T-helper 1 cell (primary cell): ENCODE measurements around the gene SAG.

Experiments
- DNase-seq, 5 donors: peaks; one replicate each; pipeline ENCODE4 v3.0.0-alpha.2; 2012 to 2020
- total RNA-seq, 4 donors: gene quantifications; one replicate each; lab custom pipeline; 2026; lab: John Stamatoyannopoulos, UW

Gene SAG
- 0.24 to 3.2 (median 1.3) reads per million in 4 donors for total RNA-seq

- no peak for DNase-seq
Observed at GRCh38 chr2:233307565-233307964, at the start of gene SAG. TSS of gene SAG (plus strand) at chr2:233307816. CDS start at chr2:233309190, 1,374 bp downstream.

- no peak for DNase-seq
Observed at GRCh38 chr2:233258211-233258610, 49.4 kb upstream of the SAG start.

GRCh38 chr2:233259730-233260129, 47.9 kb upstream of the SAG start:
- DNase-seq = no peak

- no peak for DNase-seq
Observed at GRCh38 chr2:233260661-233261060, 47.0 kb upstream of the SAG start.

- DNase-seq = no peak
Observed at GRCh38 chr2:233261819-233262555, 45.6 kb upstream of the SAG start.

- DNase-seq = no peak
Observed at GRCh38 chr2:233262562-233262961, 45.1 kb upstream of the SAG start.

- DNase-seq = no peak
Observed at GRCh38 chr2:233263045-233263570, 44.5 kb upstream of the SAG start.

- DNase-seq = no peak
Observed at GRCh38 chr2:233264667-233265066, 42.9 kb upstream of the SAG start.

- DNase-seq = no peak
Observed at GRCh38 chr2:233265899-233266431, 41.7 kb upstream of the SAG start.

- DNase-seq = no peak
Observed at GRCh38 chr2:233266481-233266880, 41.1 kb upstream of the SAG start.

- peak; percentile 62 to 98 (median 82) for DNase-seq
Observed at GRCh38 chr2:233267516-233268245, 39.9 kb upstream of the SAG start.

GRCh38 chr2:233270366-233270765, 37.2 kb upstream of the SAG start:
- DNase-seq = peak in 1 of 5 donors; percentile 73

- no peak for DNase-seq
Observed at GRCh38 chr2:233270951-233271350, 36.7 kb upstream of the SAG start.

GRCh38 chr2:233271693-233272092, 35.9 kb upstream of the SAG start:
- no peak for DNase-seq

- DNase-seq = peak in 1 of 5 donors; percentile 72
Observed at GRCh38 chr2:233273120-233273519, 34.5 kb upstream of the SAG start.

GRCh38 chr2:233275223-233275622, 32.4 kb upstream of the SAG start:
- no peak for DNase-seq

GRCh38 chr2:233278921-233279320, 28.7 kb upstream of the SAG start:
- DNase-seq = no peak

GRCh38 chr2:233280114-233280693, 27.4 kb upstream of the SAG start:
- no peak for DNase-seq

GRCh38 chr2:233281553-233281952, 26.1 kb upstream of the SAG start:
- no peak for DNase-seq

GRCh38 chr2:233281992-233282603, 25.5 kb upstream of the SAG start:
- no peak for DNase-seq

GRCh38 chr2:233285921-233286320, 21.7 kb upstream of the SAG start:
- no peak for DNase-seq

- no peak for DNase-seq
Observed at GRCh38 chr2:233287871-233288270, 19.7 kb upstream of the SAG start.

- no peak for DNase-seq
Observed at GRCh38 chr2:233288663-233289062, 19.0 kb upstream of the SAG start.
